ENCODE measurements around the gene PPP2R2B.

Gene PPP2R2B

DNA sequence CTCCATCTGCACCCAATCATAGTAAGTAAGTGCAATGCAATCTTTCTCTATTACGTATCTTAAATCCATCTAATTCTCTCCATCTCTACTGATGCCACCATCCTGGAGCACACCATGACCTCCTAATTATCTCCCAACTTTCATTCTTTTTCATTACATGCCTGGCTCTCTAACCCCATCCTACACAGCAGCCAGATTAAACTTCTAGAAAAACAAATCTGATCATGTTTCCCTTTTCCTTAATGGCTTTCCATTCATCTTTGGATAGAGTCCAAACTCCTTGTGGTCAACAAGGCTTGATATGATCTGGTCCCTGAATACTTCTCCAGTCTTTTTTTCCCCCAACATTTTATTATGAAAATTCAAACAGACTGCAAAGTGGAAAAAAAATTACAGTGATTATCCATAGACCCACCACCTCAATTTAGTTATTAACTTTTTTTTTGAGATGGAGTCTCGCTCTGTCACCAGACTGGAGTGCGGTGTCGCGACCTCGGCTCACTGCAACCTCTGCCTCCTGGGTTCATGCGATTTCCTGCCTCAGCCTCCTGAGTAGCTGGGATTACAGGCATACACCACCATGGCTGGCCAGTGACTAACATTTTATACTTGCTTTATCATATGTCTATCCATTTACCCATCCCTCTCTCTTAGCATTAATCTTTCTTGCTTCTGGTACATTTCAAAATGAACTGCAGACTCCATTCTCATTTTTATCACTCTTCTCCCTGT lies 5.2 kb downstream of the PPP2R2B start:
- H3K4me1 ChIP-seq (ENCODE audit: insufficient read depth, low read length): peaks cover 36% of the 10 kb centered on the region
- no peak overlapping the region for H3K9ac ChIP-seq (ENCODE audit: low read depth, low read length)
- no peaks in the 10 kb centered on the region for H3K9me3 ChIP-seq (ENCODE audit: control insufficient read depth, insufficient read depth, low read length)
- no peaks in the 10 kb centered on the region for H3K36me3 ChIP-seq (ENCODE audit: insufficient read depth, low read length)

- Histone ChIP-seq H3K9ac (ENCODE audit: low read depth, low read length) (no peak overlapping the region), H3K4me1 (ENCODE audit: insufficient read depth, low read length) (peaks cover 36% of the 10 kb centered on the region)
These were observed 6.4 kb downstream of the PPP2R2B start for GRCh38 chr5:146872188-146872587.

DNA sequence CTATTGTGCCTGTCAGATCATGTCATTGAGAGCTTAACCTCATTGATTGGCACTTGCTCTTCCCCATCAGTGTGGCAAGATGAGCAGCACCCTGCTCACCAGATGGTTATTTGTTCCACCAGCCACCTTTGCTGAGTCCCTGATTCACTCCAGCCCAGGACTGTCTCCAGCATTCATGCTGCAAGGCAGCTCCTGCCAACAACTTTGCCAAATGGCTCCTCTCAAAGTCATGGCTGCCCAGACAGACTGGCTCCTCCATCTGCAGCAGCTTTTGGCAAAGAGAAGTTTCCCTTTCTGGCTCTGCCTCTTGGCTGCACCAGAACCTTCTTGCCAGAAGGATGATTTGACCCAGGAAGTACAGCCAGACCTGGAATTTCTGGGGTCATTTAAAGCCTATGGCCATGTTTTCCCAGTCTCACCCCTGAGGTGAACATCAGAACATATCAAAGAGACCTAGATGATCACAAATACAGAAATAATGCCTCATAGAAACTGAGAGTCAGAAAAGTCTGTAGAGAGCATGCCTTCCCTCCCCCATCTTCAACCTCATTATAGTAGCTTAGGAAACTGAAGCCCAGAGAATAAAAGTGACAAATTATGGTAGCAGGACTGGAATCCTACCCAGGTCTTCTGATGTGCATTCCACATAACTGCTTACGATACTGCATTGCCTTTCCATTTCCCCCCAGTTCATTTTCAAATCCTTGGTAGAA lies 10.4 kb downstream of the PPP2R2B start:
- H3K36me3 ChIP-seq (ENCODE audit: insufficient read depth, low read length): no peaks in the 10 kb centered on the region
- peaks cover 20% of the 10 kb centered on the region for H3K4me1 ChIP-seq (ENCODE audit: insufficient read depth, low read length)
- H3K9ac ChIP-seq (ENCODE audit: low read depth, low read length): no peak overlapping the region

More at GRCh38 chr5:146872188-146872587, 6.4 kb downstream of the PPP2R2B start:
- H3K36me3 ChIP-seq (ENCODE audit: insufficient read depth, low read length): no peaks in the 10 kb centered on the region
- H3K9me3 ChIP-seq (ENCODE audit: control insufficient read depth, insufficient read depth, low read length): no peaks in the 10 kb centered on the region

DNA sequence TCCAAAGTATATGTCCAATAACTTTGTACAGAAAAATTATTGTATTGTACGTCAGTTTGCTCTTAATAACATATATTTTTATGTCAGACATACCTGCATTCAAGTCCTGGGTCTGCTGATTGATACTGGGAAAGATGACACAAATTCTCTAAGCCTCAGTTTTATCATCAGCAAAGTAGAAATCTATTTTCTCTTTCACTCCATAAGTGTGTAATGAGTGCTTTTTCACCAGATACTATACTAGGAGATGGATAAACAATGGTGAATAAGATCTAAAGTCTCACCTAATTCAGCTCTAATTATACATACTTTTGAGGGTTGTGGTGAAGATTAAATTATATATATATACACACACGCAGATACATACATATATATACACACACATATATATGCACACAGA lies 12.3 kb downstream of the PPP2R2B start:
- H3K4me1 ChIP-seq (ENCODE audit: insufficient read depth, low read length): peaks cover under 1% of the 10 kb centered on the region; the same call in 1 of the 2 replicates
- no peaks in the 10 kb centered on the region for H3K9me3 ChIP-seq (ENCODE audit: control insufficient read depth, insufficient read depth, low read length)
- H3K36me3 ChIP-seq (ENCODE audit: insufficient read depth, low read length): no peaks in the 10 kb centered on the region
- no peak overlapping the region for H3K9ac ChIP-seq (ENCODE audit: low read depth, low read length)

More for the DNA sequence above, 10.4 kb downstream of the PPP2R2B start:
- H3K9me3 ChIP-seq (ENCODE audit: control insufficient read depth, insufficient read depth, low read length): no peaks in the 10 kb centered on the region

GRCh38 chr5:146862641-146863040 lies 15.9 kb downstream of the PPP2R2B start:
- Histone ChIP-seq H3K36me3 (ENCODE audit: insufficient read depth, low read length) (no peaks in the 10 kb centered on the region), H3K4me1 (ENCODE audit: insufficient read depth, low read length) (no peaks in the 10 kb centered on the region), H3K9ac (ENCODE audit: low read depth, low read length) (no peak overlapping the region), H3K9me3 (ENCODE audit: control insufficient read depth, insufficient read depth, low read length) (no peaks in the 10 kb centered on the region)

GRCh38 chr5:146860213-146860893 lies 18.2 kb downstream of the PPP2R2B start:
- H3K4me1 ChIP-seq (ENCODE audit: insufficient read depth, low read length): no peaks in the 10 kb centered on the region
- H3K9me3 ChIP-seq (ENCODE audit: control insufficient read depth, insufficient read depth, low read length): no peaks in the 10 kb centered on the region
- no peak overlapping the region for H3K9ac ChIP-seq (ENCODE audit: low read depth, low read length)
- no peaks in the 10 kb centered on the region for H3K36me3 ChIP-seq (ENCODE audit: insufficient read depth, low read length)

DNA sequence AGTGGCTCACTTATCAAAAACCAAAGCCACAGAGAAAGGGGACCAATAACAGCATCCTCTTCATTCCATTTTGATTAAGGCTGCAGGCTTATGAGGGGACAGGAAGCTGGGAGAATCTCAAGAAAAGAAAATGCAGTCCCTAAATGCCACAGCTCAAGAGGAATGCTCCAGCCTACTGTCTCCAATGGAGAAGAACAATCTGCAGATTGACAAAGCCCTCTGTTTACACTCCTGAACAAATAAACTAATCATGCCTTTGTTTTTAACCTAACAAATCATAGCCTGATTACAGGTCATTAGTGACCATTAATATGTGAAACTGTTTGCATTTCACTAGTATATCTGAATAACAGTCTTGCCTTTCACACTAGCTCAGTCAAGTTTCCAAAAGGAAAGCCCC lies 26.5 kb downstream of the PPP2R2B start:
- H3K36me3 ChIP-seq (ENCODE audit: insufficient read depth, low read length): no peaks in the 10 kb centered on the region
- H3K9ac ChIP-seq (ENCODE audit: low read depth, low read length): no peak overlapping the region
- H3K4me1 ChIP-seq (ENCODE audit: insufficient read depth, low read length): peaks cover 8% of the 10 kb centered on the region; the same call in 1 of the 2 replicates
- no peaks in the 10 kb centered on the region for H3K9me3 ChIP-seq (ENCODE audit: control insufficient read depth, insufficient read depth, low read length)

- no peaks in the 10 kb centered on the region for H3K9me3 ChIP-seq (ENCODE audit: control insufficient read depth, insufficient read depth, low read length)
- peaks cover 8% of the 10 kb centered on the region; the same call in 1 of the 2 replicates for H3K4me1 ChIP-seq (ENCODE audit: insufficient read depth, low read length)
- no peak overlapping the region for H3K9ac ChIP-seq (ENCODE audit: low read depth, low read length)
These were observed 27.4 kb downstream of the PPP2R2B start for GRCh38 chr5:146851133-146851532.

GRCh38 chr5:146849694-146850303 lies 28.8 kb downstream of the PPP2R2B start:
- Histone ChIP-seq H3K4me1 (ENCODE audit: insufficient read depth, low read length) (peaks cover 8% of the 10 kb centered on the region; the same call in 1 of the 2 replicates), H3K9ac (ENCODE audit: low read depth, low read length) (no peak overlapping the region)

More at GRCh38 chr5:146851133-146851532, 27.4 kb downstream of the PPP2R2B start:
- H3K36me3 ChIP-seq (ENCODE audit: insufficient read depth, low read length): no peaks in the 10 kb centered on the region

GRCh38 chr5:146848133-146848532 lies 30.4 kb downstream of the PPP2R2B start:
- no peaks in the 10 kb centered on the region for H3K36me3 ChIP-seq (ENCODE audit: insufficient read depth, low read length)
- H3K9me3 ChIP-seq (ENCODE audit: control insufficient read depth, insufficient read depth, low read length): no peaks in the 10 kb centered on the region
- peaks cover 8% of the 10 kb centered on the region; the same call in 1 of the 2 replicates for H3K4me1 ChIP-seq (ENCODE audit: insufficient read depth, low read length)
- no peak overlapping the region for H3K9ac ChIP-seq (ENCODE audit: low read depth, low read length)

More at GRCh38 chr5:146849694-146850303, 28.8 kb downstream of the PPP2R2B start:
- H3K9me3 ChIP-seq (ENCODE audit: control insufficient read depth, insufficient read depth, low read length): no peaks in the 10 kb centered on the region
- H3K36me3 ChIP-seq (ENCODE audit: insufficient read depth, low read length): no peaks in the 10 kb centered on the region

DNA sequence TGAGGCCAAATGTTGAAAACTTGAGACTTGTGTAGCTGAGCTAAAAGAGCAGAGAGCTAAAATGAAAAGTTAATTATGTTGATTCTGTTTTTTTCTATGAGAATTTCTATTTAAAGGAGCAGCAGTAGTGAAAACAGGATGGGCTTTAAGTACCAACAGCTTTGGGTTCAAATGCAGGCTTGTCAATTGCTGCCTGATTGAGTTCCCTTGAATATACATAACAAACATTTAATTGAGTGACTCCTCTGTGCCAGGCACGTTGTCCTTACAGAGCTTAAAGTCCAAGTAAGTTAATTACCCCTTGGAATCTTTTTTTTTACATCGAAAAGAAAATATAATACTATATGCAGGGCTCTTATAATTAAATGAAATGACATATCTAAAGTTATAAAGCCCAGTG lies 38.5 kb downstream of the PPP2R2B start:
- Histone ChIP-seq H3K36me3 (ENCODE audit: insufficient read depth, low read length) (no peaks in the 10 kb centered on the region), H3K9me3 (ENCODE audit: control insufficient read depth, insufficient read depth, low read length) (no peaks in the 10 kb centered on the region), H3K4me1 (ENCODE audit: insufficient read depth, low read length) (peaks cover 5% of the 10 kb centered on the region), H3K9ac (ENCODE audit: low read depth, low read length) (no peak overlapping the region)

DNA sequence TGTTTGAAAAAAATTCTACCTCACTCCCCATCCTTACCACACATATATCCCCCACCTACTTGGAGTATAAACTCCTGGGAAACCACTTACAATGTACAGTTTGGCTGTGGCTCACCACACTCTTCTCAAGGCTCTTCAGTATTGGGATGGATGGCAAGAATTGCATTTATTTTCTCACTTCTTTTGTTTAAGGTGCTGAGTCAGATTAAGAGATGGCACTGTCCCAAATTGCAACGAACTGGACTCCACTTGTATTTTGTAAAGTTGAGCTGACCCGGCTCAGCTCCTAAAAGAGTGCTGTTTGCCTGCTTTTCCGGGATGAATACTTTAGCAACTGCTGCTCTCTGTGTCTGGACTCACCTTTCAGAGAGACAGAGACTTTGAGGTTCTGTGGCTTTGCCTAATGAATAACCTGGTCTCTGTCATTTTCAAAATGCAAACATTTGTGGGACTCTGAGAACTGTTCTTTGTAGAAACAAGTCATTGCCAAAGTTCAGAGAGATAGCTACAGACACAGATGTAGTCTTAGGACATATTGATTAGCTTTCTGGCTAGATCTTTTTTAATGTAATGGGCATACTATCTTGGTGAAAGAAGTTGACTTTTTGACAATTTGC lies 42.2 kb downstream of the PPP2R2B start:
- Histone ChIP-seq H3K9me3 (ENCODE audit: control insufficient read depth, insufficient read depth, low read length) (no peaks in the 10 kb centered on the region), H3K4me1 (ENCODE audit: insufficient read depth, low read length) (peaks cover 5% of the 10 kb centered on the region), H3K36me3 (ENCODE audit: insufficient read depth, low read length) (no peaks in the 10 kb centered on the region), H3K9ac (ENCODE audit: low read depth, low read length) (no peak overlapping the region)

DNA sequence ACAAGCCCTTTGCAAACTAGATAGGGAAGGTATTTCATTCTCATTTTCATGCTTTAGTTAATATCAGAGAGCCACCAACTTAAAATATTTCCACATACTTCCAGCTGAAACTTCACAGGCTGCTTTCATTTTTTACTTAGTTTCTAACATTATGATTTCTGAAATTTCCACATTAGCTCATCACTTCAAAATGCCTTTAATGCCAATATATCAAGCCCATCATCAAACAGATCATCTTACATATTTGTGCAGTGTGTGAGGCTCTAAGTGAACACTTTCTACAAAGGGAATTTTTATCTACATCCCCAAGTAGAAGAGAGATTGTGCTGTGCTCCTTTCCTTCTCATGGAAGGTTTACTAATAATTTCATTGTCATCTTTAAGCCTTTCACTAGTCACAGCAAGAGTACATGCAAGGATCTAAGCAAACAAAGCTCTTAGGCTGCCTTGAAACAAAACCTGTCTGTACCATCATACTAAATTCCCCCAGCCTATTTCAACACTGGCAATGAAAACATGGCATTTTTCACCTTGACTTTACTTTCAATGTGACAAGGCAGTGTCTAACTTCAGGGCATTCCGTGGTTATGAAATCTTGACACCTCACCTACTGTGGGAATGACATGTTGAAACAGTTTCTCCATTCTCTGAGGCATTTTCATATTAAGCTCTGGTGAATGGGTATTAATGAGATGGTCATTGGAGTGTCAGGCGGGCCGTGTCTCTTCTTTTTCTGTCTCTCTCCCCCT lies 45.4 kb downstream of the PPP2R2B start:
- Histone ChIP-seq H3K9me3 (ENCODE audit: control insufficient read depth, insufficient read depth, low read length) (no peaks in the 10 kb centered on the region), H3K9ac (ENCODE audit: low read depth, low read length) (no peak overlapping the region)

More for the DNA sequence above, 45.4 kb downstream of the PPP2R2B start:
- Histone ChIP-seq H3K36me3 (ENCODE audit: insufficient read depth, low read length) (no peaks in the 10 kb centered on the region), H3K4me1 (ENCODE audit: insufficient read depth, low read length) (no peaks in the 10 kb centered on the region)
